HTERT RPE-1 (cell line): ENCODE results near the gene SERPINB7.

Source experiments
- in situ Hi-C: fragments of 300-500 bp; cut with MboI; formaldehyde crosslinking; loops from 4 replicates; pipeline ENCODE4 v1.14.3; 2020; ENCODE audit warnings: low sequenced_read_pairs

Gene SERPINB7

DNA sequence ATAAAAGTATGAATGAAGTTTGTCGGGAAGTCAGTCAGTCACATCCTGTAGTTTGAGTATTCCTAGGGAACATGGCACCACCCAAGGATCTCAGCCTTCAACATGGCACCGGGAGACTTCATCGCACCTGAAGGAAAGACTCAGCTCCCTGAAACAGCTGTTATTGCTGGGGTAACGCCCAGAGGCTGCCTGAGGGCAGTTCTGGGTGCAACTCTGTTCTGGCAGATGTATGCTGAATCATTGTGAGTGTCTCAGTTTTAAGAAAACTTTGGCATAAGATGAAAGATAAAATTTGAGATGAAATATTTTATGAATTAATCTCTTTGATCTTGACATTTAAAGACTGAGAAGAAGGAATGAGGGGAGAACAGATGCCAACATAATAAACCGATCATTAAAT is 62.4 kb downstream of the SERPINB7 start:
- in situ Hi-C loops: no loop called here

DNA sequence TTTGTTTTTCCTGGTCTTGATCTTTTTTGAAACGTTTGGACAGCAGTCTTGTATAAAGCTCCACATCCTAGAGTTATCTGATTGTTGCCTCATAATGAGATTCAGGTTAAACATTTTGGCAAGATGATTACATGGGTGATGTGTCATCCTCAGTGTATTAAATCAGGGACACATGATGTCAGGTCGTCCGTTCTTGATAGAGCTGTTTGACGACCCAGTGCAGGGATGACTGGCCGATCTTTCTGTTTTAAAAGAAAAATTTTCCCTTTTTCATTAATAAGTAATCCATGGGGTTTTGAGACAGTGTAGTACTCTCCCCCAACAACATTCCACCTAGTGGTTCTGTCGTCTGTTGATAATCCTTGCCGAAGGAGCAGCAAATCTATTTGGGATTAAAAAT is 67.8 kb downstream of the SERPINB7 start:
- in situ Hi-C loops: no loop called here

DNA sequence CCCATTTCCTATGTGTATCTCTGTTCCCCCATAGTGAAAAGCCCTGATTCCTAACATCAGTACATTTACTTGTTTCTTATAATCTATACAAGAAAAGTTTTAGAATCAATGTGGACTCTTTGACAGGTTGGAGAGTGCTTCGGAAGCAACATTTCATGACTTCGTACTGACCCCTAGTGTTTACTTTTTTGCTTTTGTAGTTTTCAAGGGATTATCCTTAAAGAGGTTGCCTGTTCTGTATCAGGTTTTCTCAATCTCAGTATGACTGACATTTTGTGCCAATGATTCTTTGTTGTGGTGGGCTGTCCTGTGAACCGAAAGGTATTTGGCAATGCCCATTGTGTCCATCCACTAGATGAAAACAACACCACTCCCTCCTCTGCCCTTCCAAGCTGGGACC is 69.0 kb downstream of the SERPINB7 start:
- in situ Hi-C loops: no loop called here

DNA sequence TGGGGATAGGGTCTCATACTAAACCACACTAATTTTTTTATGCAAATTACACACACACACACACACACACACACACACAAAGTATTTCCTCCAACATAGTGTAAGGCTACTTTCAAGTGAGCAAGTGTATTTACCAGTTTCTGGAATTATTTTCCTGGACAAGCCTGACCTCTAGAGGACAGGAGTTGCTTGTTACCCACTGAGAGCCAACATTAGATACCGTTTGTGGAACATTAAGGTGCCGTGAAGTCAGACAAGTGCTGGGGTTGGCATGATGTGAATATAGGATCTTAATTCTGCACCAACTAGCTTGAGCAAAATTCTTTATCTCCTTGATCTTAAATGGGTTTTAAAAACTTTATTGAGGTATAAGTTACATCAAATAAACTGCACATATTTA is 72.9 kb downstream of the SERPINB7 start:
- in situ Hi-C loops: no loop called here

DNA sequence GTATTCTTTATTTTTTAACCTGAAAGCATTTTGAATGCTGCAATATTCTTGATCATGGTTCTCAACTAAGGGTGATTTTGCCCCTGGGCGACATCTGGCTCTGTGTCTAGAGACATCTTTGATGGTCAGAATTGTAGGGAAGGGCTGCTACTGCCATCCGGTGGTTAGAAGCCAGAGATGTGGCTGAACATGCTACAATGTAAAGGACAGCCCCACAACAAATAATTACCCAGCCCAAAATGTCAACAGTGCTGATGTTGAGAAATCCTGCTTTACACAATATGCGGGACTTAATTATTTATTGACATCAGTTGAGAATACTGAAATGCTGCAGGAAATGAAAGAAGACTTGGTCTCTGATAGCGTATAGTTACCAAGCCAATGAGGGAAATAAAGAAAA is 74.8 kb downstream of the SERPINB7 start:
- in situ Hi-C loops: no loop called here

DNA sequence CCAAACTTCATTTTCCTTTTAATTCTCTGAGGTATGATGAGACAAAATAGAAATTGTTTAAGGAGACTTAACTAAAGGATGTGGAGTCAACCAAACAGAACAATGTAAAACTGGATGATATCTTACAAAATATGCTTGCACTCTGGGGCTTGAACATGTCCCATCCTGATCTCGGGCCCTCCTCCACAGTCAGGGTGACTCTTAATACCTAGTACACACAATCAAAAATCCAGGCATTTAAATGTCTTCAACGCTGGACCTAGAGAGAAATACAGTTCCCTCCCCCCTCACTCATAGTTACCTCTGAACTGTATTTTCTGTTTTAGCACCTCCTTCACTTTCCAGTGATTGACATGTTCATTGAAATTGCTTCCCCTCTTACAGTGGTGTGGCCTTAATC is 75.4 kb downstream of the SERPINB7 start:
- in situ Hi-C loops: no loop called here
